Measurements from ENCODE around the gene MGA.

The MGA gene

GRCh38 chr15:41810651-41811431 is 150.6 kb downstream of the MGA start:
- DNase-seq, result no peak

DNA sequence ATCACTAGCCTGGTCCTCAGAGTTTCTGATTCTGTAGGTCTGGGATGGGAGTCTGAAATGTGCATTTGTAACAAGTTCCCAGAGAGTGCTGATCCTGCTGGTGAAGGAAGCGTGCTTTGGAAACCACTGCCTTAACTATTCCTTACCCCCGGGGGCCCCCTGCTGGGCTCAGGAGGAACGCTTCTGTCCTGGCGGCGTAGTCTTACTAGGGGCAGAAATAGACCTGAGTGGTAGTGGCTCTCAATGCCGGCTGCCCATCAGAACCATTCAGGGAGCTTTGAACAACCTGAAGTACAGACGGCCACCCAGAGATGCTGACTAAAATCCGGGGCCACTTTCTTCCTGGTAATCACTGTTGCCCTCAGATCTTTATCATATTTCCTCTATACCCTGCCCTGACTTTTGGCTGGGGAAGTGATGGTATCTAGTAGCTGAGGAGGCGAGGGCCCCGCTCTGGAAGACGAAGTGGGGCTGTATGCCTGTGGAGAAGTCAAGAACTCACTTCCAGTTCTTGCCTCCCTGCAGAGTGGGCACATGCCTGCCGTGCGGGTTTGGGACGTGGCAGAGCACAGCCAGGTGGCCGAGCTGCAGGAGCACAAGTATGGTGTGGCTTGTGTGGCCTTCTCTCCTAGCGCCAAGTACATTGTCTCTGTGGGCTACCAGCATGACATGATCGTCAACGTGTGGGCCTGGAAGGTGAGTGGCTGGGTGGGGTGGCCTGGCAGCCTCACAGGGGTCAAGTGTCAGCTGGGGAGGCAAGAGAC is 151.4 kb downstream of the MGA start:
- DNase-seq, result peak; percentile 67

GRCh38 chr15:41812820-41813375 is 152.7 kb downstream of the MGA start:
- DNase-seq, result no peak

GRCh38 chr15:41813426-41813825 is 153.2 kb downstream of the MGA start:
- DNase-seq, result no peak

- no peak for DNase-seq
These were observed 154.3 kb downstream of the MGA start for GRCh38 chr15:41814534-41814933.

GRCh38 chr15:41816788-41817187 is 156.6 kb downstream of the MGA start:
- DNase-seq, result no peak

- DNase-seq, result no peak
These were observed 157.1 kb downstream of the MGA start for GRCh38 chr15:41817327-41817726.

- no peak for DNase-seq
These were observed 157.6 kb downstream of the MGA start for GRCh38 chr15:41817781-41818180.

- no peak for DNase-seq
These were observed 159.3 kb downstream of the MGA start for GRCh38 chr15:41819455-41820050.

- DNase-seq, result no peak
These were observed 160.7 kb downstream of the MGA start for GRCh38 chr15:41820791-41821423.

- no peak for DNase-seq
These were observed 161.6 kb downstream of the MGA start for GRCh38 chr15:41821831-41822230.

GRCh38 chr15:41822471-41822870 is 162.3 kb downstream of the MGA start:
- DNase-seq, result no peak
